H1 (cell line): Measurements from ENCODE around the gene CDH7. TPM values are rescaled to one million over a fixed set of nuclear protein-coding genes. Genes with fewer than 3 reads are reported as not detected.

Experiments used
- CTCF ChIA-PET: fragments of 300-600 bp; sonication (Branson Sonifier 250); formaldehyde crosslinking; loops from one replicate; lab custom pipeline; 2021; ENCODE audit not compliant: partially characterized antibody; lab: Charles Lee
- POLR2A ChIA-PET: fragments of 300-600 bp; sonication (Branson Sonifier 250); formaldehyde crosslinking; loops from one replicate; lab custom pipeline; 2021; ENCODE audit warnings: inconsistent platforms; ENCODE audit not compliant: partially characterized antibody; lab: Charles Lee
- DNase-seq, 2 experiments: peaks; one replicate each; pipeline versions ENCODE4 v3.0.0 to v3.0.0-alpha.2; 2010 to 2022; ENCODE audit warnings: low spot score in 2 of 2, low read depth in 1 of 2, mixed read lengths in 1 of 2
- FAIRE-seq: peaks from 2 replicates; lab custom pipeline; 2011; peaks lifted over from hg19 to GRCh38; lab: Jason Lieb, UNC
- H2AFZ ChIP-seq: 2 replicates; pipeline ENCODE4 v1.8.1; 2012; ENCODE audit warnings: low read length, inconsistent platforms
- H2AK5ac ChIP-seq: 2 replicates; pipeline ENCODE4 v1.6.1; 2013; ENCODE audit warnings: low read depth, low read length
- H2BK120ac ChIP-seq: replicated peaks from 2 replicates; pipeline ENCODE3; 2013; ENCODE audit warnings: low read depth, low read length, inconsistent platforms
- H2BK12ac ChIP-seq: 2 replicates; pipeline ENCODE4 v1.6.1; 2013; ENCODE audit warnings: low read depth, low read length
- H2BK15ac ChIP-seq: 2 replicates; pipeline ENCODE4 v1.6.1; 2013; ENCODE audit warnings: low read length
- H2BK20ac ChIP-seq: 2 replicates; pipeline ENCODE4 v1.6.1; 2013; ENCODE audit warnings: low read length
- H2BK5ac ChIP-seq: 2 replicates; pipeline ENCODE4 v1.6.1; 2013; ENCODE audit warnings: low read depth, low read length
- H3K14ac ChIP-seq: 2 replicates; pipeline ENCODE4 v1.6.1; 2013; ENCODE audit warnings: inconsistent platforms; ENCODE audit not compliant: insufficient read length
- H3K18ac ChIP-seq: 2 replicates; pipeline ENCODE4 v1.6.1; 2013; ENCODE audit warnings: low read length; ENCODE audit errors: extremely low read depth
- H3K23ac ChIP-seq: 2 replicates; pipeline ENCODE4 v1.6.1; 2013; ENCODE audit warnings: inconsistent platforms; ENCODE audit not compliant: insufficient read length
- H3K23me2 ChIP-seq: 2 replicates; pipeline ENCODE4 v1.6.1; 2013; ENCODE audit warnings: low read depth, low read length
- H3K27ac ChIP-seq: 2 replicates; pipeline ENCODE4 v1.6.1; 2011; ENCODE audit warnings: low read depth, low read length, inconsistent platforms
- H3K27me3 ChIP-seq, 4 experiments: replicated peaks in 1 of 4; 1 replicate in 1 of 4; 2 replicates in 3 of 4; pipeline versions ENCODE4 v1.6.1 to v1.8.1; 2011 to 2013; ENCODE audit warnings: low read length in 3 of 4, mild to moderate bottlenecking in 3 of 4, inconsistent platforms in 2 of 4, mixed read lengths in 2 of 4, moderate library complexity in 1 of 4; ENCODE audit not compliant: control insufficient read depth in 3 of 4, insufficient read depth in 3 of 4; ENCODE audit errors: extremely low read depth in 1 of 4
- H3K36me3 ChIP-seq, 4 experiments: 2 replicates each; pipeline versions ENCODE4 v1.6.1 to v1.8.1; 2011 to 2013; ENCODE audit warnings: mild to moderate bottlenecking in 4 of 4, low read length in 3 of 4, moderate library complexity in 2 of 4, control low read depth in 1 of 4, inconsistent platforms in 1 of 4; ENCODE audit not compliant: insufficient read depth in 4 of 4, control insufficient read depth in 2 of 4
- H3K4ac ChIP-seq: replicated peaks from 2 replicates; pipeline ENCODE3; 2013; ENCODE audit warnings: low read length, low read depth, mixed read lengths, inconsistent platforms; ENCODE audit not compliant: insufficient read length
- H3K4me1 ChIP-seq, 4 experiments: replicated peaks in 1 of 4; 1 replicate in 1 of 4; 2 replicates in 3 of 4; pipeline versions ENCODE4 v1.6.1 to v1.8.1; 2011 to 2013; ENCODE audit warnings: low read length in 3 of 4, inconsistent platforms in 2 of 4, mixed read lengths in 1 of 4; ENCODE audit not compliant: insufficient read depth in 4 of 4, control insufficient read depth in 3 of 4
- H3K4me2 ChIP-seq, 2 experiments: 2 replicates each; pipeline versions ENCODE4 v1.6.1 to v1.8.1; 2011 to 2013; ENCODE audit warnings: low read depth in 2 of 2, low read length in 2 of 2, control low read depth in 1 of 2, inconsistent platforms in 1 of 2, mild to moderate bottlenecking in 1 of 2; ENCODE audit not compliant: insufficient read depth in 1 of 2
- H3K4me3 ChIP-seq, 4 experiments: fragments of 200-600, 300-600 bp in 1 of 4; sonication (generic), shearing (Covaris generic), sonication (Bioruptor Twin) in 1 of 4; 2 replicates each; pipeline versions ENCODE4 v1.5.1 to v1.8.1; 2011 to 2016; ENCODE audit warnings: low read length in 4 of 4, low read depth in 3 of 4, control low read depth in 2 of 4, inconsistent platforms in 2 of 4, mild to moderate bottlenecking in 2 of 4, mixed read lengths in 1 of 4, moderate library complexity in 1 of 4; ENCODE audit not compliant: insufficient read depth in 2 of 4; ENCODE audit errors: extremely low read depth in 1 of 4
- H3K56ac ChIP-seq: replicated peaks from 2 replicates; pipeline ENCODE3; 2013; ENCODE audit warnings: low read depth, mild to moderate bottlenecking, mixed read lengths, low read length, inconsistent platforms; ENCODE audit not compliant: insufficient read length
- H3K79me1 ChIP-seq: 2 replicates; pipeline ENCODE4 v1.6.1; 2013; ENCODE audit warnings: low read depth, low read length, control low read depth
- H3K79me2 ChIP-seq, 2 experiments: 2 replicates each; pipeline versions ENCODE4 v1.6.1 to v1.8.1; 2012 to 2013; ENCODE audit warnings: low read length in 2 of 2, mild to moderate bottlenecking in 2 of 2, inconsistent platforms in 1 of 2; ENCODE audit not compliant: insufficient read depth in 2 of 2, control insufficient read depth in 1 of 2
- H3K9ac ChIP-seq, 4 experiments: replicated peaks in 1 of 4; 1 replicate in 1 of 4; 2 replicates in 3 of 4; pipeline versions ENCODE4 v1.6.1 to v1.8.1; 2011 to 2013; ENCODE audit warnings: low read depth in 3 of 4, low read length in 3 of 4, control low read depth in 2 of 4, mild to moderate bottlenecking in 2 of 4, moderate library complexity in 2 of 4, inconsistent platforms in 1 of 4; ENCODE audit errors: extremely low read depth in 1 of 4
- H3K9me3 ChIP-seq, 2 experiments: 2 replicates each; pipeline versions ENCODE4 v1.6.1 to v1.8.1; 2012 to 2013; ENCODE audit warnings: mild to moderate bottlenecking in 2 of 2, moderate library complexity in 2 of 2, control low read depth in 1 of 2, inconsistent platforms in 1 of 2, low read depth in 1 of 2, low read length in 1 of 2, mixed read lengths in 1 of 2; ENCODE audit not compliant: insufficient read depth in 2 of 2
- H4K20me1 ChIP-seq, 2 experiments: replicated peaks in 1 of 2; 2 replicates each; pipeline versions ENCODE3 to v1.8.1; 2011 to 2013; ENCODE audit warnings: inconsistent platforms in 2 of 2, low read length in 2 of 2, mild to moderate bottlenecking in 1 of 2; ENCODE audit not compliant: insufficient read depth in 2 of 2, control insufficient read depth in 1 of 2
- H4K5ac ChIP-seq: 2 replicates; pipeline ENCODE4 v1.6.1; 2013; ENCODE audit warnings: low read length, low read depth, mixed read lengths, inconsistent platforms; ENCODE audit not compliant: insufficient read length
- H4K8ac ChIP-seq: 2 replicates; pipeline ENCODE4 v1.8.0; 2013; ENCODE audit warnings: mild to moderate bottlenecking, moderate library complexity, low read length, inconsistent platforms; ENCODE audit not compliant: insufficient read depth; ENCODE audit errors: extremely low read depth
- H4K91ac ChIP-seq: replicated peaks from 2 replicates; pipeline ENCODE3; 2013; ENCODE audit warnings: low read length, mixed read lengths, inconsistent platforms; ENCODE audit not compliant: insufficient read length
- ATF2 ChIP-seq: IDR thresholded peaks from 2 replicates; pipeline ENCODE4 v1.6.1; 2012; ENCODE audit warnings: low read length, inconsistent platforms
- CBX5 ChIP-seq: fragments of 300-800, 300-1000 bp; sonication (generic); IDR thresholded peaks from 2 replicates; pipeline ENCODE4 v1.7.1; 2016; ENCODE audit warnings: antibody characterized with exemption, low read length, low read depth
- CHD1 ChIP-seq: IDR thresholded peaks from 2 replicates; pipeline ENCODE4 v1.6.1; 2012; ENCODE audit warnings: low read depth, low read length, improper control_type of control experiment
- JUND ChIP-seq: IDR thresholded peaks from 2 replicates; pipeline ENCODE4 v1.6.1; 2011; ENCODE audit warnings: mild to moderate bottlenecking, improper control_type of control experiment, low read length
- KDM4A ChIP-seq: IDR thresholded peaks from one replicate; pipeline ENCODE4 v1.7.1; 2012; ENCODE audit warnings: low read depth, mild to moderate bottlenecking, moderate library complexity, low read length, inconsistent platforms; ENCODE audit not compliant: severe bottlenecking
- MAFK ChIP-seq: IDR thresholded peaks from 2 replicates; pipeline ENCODE4 v1.6.1; 2012; ENCODE audit warnings: low read depth, mild to moderate bottlenecking, improper control_type of control experiment, low read length
- PHF8 ChIP-seq: fragments of 200-600 bp; sonication (generic); conservative IDR thresholded peaks from 2 replicates; pipeline ENCODE4 v1.7.1; 2012; ENCODE audit warnings: low read depth, mild to moderate bottlenecking, inconsistent platforms, low read length, moderate library complexity
- RBBP5 ChIP-seq: IDR thresholded peaks from 2 replicates; pipeline ENCODE4 v1.7.1; 2012; ENCODE audit warnings: low read depth, mild to moderate bottlenecking, inconsistent platforms, low read length, moderate library complexity, borderline replicate concordance
- RFX5 ChIP-seq: IDR thresholded peaks from 2 replicates; pipeline ENCODE4 v1.6.1; 2011; ENCODE audit warnings: low read depth, low read length, improper control_type of control experiment, borderline replicate concordance
- SIRT6 ChIP-seq: IDR thresholded peaks from one replicate; pipeline ENCODE4 v1.7.1; 2012; ENCODE audit warnings: low read length, inconsistent platforms
- WGBS, 2 experiments: shearing (Covaris generic) in 1 of 2; methylation state at CpG; one replicate each; pipeline versions ENCODE4 v1.1.6 to v1.1.7; 2013 to 2015; ENCODE audit warnings: low lambda C conversion rate in 2 of 2, mixed read lengths in 2 of 2, inconsistent platforms in 1 of 2, low coverage in 1 of 2, missing lambda C conversion rate in 1 of 2; ENCODE audit not compliant: insufficient replicate concordance in 2 of 2, insufficient coverage in 1 of 2, insufficient read length in 1 of 2; ENCODE audit errors: extremely low coverage in 1 of 2, missing lambda C conversion rate in 1 of 2; 5-methylcytosine and 5-hydroxymethylcytosine counted together
- polyA plus RNA-seq, 7 experiments: library from polyadenylated mRNA; depleted of rRNA in 3 of 7; stranded (reverse) in 5 of 7; unstranded in 2 of 7; fragments of >200 nt in 5 of 7; fragments of 200-250 nt in 2 of 7; gene quantifications; 1 replicate in 5 of 7; 2 replicates in 1 of 7; 4 replicates in 1 of 7; pipeline versions ENCODE4 v1.2.1 to v1.2.3, GENCODE V29; 2011 to 2013; ENCODE audit warnings: missing spikeins in 2 of 7, mixed read lengths in 2 of 7
- total RNA-seq: library from RNA; stranded (reverse); fragmentation: NEBNext Ultra II Directional; extraction: Animal tissue kit (Norgen Biotek cat#: 25700); gene quantifications from 2 replicates; pipeline ENCODE4 v1.2.1, GENCODE V29; 2021

Gene CDH7
- total and polyA plus RNA-seq, 2 of the 8 experiments (the other 6 are each of a cell fraction or from before 2014, with no cell fraction given), result 1.00 to 1.5 TPM

DNA sequence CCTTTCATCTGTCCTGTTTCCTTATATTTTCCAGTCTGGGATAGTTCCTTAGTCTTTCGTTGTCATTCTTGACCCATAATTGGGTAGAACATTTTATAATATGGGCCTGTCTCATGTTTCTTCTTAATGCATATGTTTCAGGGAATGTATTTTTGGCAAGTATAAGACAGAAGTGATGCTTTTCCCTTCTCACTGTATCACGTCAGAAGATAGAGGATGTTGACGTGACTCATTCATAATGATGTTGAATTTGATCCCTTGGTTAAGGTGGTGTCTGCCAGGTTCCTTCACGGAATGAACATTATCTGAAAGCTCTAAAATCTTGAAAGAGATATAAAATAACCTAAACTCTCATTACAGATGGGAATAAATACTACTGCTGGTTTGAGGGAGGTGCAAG, 18.8 kb downstream of the CDH7 start:
- Histone ChIP-seq H3K9ac (no peak overlapping the region), H3K4me1 (no peaks in the 10 kb centered on the region), H3K23ac (no peak overlapping the region), H3K27me3 (no peaks in the 10 kb centered on the region), H4K8ac (no peak overlapping the region), H2BK15ac (no peak overlapping the region), H4K91ac (no peak overlapping the region), H3K56ac (no peak overlapping the region), H3K36me3 (no peaks in the 10 kb centered on the region), H3K4ac (no peak overlapping the region), H2AK5ac (no peak overlapping the region), H3K14ac (no peak overlapping the region), H2BK120ac (no peak overlapping the region), H3K18ac (no peak overlapping the region), H4K5ac (no peak overlapping the region), H4K20me1 (peaks cover 0 to 1% of the 10 kb centered on the region in 2 experiments), H3K79me1 (no peaks in the 10 kb centered on the region), H2AFZ (no peak overlapping the region), H3K23me2 (no peaks in the 10 kb centered on the region), H2BK12ac (no peak overlapping the region), H3K4me3 (no peak overlapping the region), H3K4me2 (no peak overlapping the region), H3K27ac (no peak overlapping the region), H2BK5ac (no peak overlapping the region), H3K9me3 (no peaks in the 10 kb centered on the region), H3K79me2 (no peaks in the 10 kb centered on the region), H2BK20ac (no peak overlapping the region)
- DNase-seq (no peak), FAIRE-seq (no peak)
- WGBS, 2 experiments, result 95% methylated on average over 4 of the region's 4 CpGs; no CpG with 5 or more reads in 1 of the 2 experiments
- POLR2A ChIA-PET, result no interaction called here
- CTCF ChIA-PET, result interaction anchor here (0.9 kb wide), 1 partner anchor 155 kb away, joined by 3 read pairs; no protein-coding TSS in a partner anchor
- TF ChIP-seq MAFK (no peak), RBBP5 (no peak), SIRT6 (no peak), PHF8 (no peak), JUND (no peak), RFX5 (no peak), KDM4A (no peak), CHD1 (no peak), CBX5 (no peak), ATF2 (no peak)
